Osteoblast (primary cell): ENCODE data around the gene FAN1. TPM values are rescaled to one million over a fixed set of nuclear protein-coding genes. Genes with fewer than 3 reads are reported as not detected.

Experiments
- DNase-seq: peaks from one replicate; pipeline ENCODE4 v3.0.0; 2011; ENCODE audit warnings: low spot score, mixed read lengths; ENCODE audit not compliant: insufficient read length; ENCODE audit errors: missing footprints
- H2AFZ ChIP-seq: 2 replicates; pipeline ENCODE4 v1.6.0; 2011; ENCODE audit warnings: mild to moderate bottlenecking, low read length
- H3K27ac ChIP-seq: 2 replicates; pipeline ENCODE4 v1.5.1; 2011; ENCODE audit warnings: mild to moderate bottlenecking, low read depth, low read length, moderate library complexity
- H3K27me3 ChIP-seq: 2 replicates; pipeline ENCODE4 v1.6.0; 2012; ENCODE audit warnings: mild to moderate bottlenecking, control low read depth, inconsistent platforms, low read length, moderate library complexity; ENCODE audit not compliant: insufficient read depth
- H3K36me3 ChIP-seq: 2 replicates; pipeline ENCODE4 v1.5.1; 2011; ENCODE audit warnings: mild to moderate bottlenecking, low read length, control low read depth, moderate library complexity; ENCODE audit not compliant: insufficient read depth
- H3K4me1 ChIP-seq: 2 replicates; pipeline ENCODE4 v1.5.1; 2011; ENCODE audit warnings: mild to moderate bottlenecking, low read length, control low read depth, moderate library complexity; ENCODE audit not compliant: insufficient read depth
- H3K4me2 ChIP-seq: 2 replicates; pipeline ENCODE4 v1.6.0; 2011; ENCODE audit warnings: mild to moderate bottlenecking, low read length; ENCODE audit not compliant: insufficient read depth
- H3K4me3 ChIP-seq: fragments of 200-600 bp; sonication (generic); 3 replicates; pipeline ENCODE4 v1.5.1; 2012; ENCODE audit warnings: mild to moderate bottlenecking, low read length, inconsistent platforms; ENCODE audit not compliant: insufficient read depth
- H3K79me2 ChIP-seq: 2 replicates; pipeline ENCODE4 v1.6.0; 2012; ENCODE audit warnings: mild to moderate bottlenecking, low read length, control low read depth, inconsistent platforms; ENCODE audit not compliant: insufficient read depth
- H3K9me3 ChIP-seq: 2 replicates; pipeline ENCODE4 v1.5.1; 2011; ENCODE audit warnings: low read depth, low read length, control low read depth
- H4K20me1 ChIP-seq: 2 replicates; pipeline ENCODE4 v1.6.0; 2012; ENCODE audit warnings: mild to moderate bottlenecking, low read length, control low read depth; ENCODE audit not compliant: insufficient read depth
- CTCF ChIP-seq: IDR thresholded peaks from 2 replicates; pipeline ENCODE4 v1.5.1; 2011; ENCODE audit warnings: mild to moderate bottlenecking, low read depth, low read length, moderate library complexity; ENCODE audit errors: extremely low read depth
- total RNA-seq: library from RNA; depleted of rRNA; stranded (reverse); fragments of >200 nt; gene quantifications from 2 replicates; pipeline ENCODE4 v1.2.3, GENCODE V29; 2012

The FAN1 gene
- total RNA-seq, 1 donor, result 16.3 TPM

- H2AFZ ChIP-seq, result no peak overlapping the region
- no peak overlapping the region for H3K4me3 ChIP-seq
- no peaks in the 10 kb centered on the region for H4K20me1 ChIP-seq
- H3K4me2 ChIP-seq, result no peak overlapping the region
- no peaks in the 10 kb centered on the region for H3K9me3 ChIP-seq
- TF ChIP-seq CTCF, result no peak
- H3K27me3 ChIP-seq, result no peaks in the 10 kb centered on the region
- peak overlapping the region; percentile 52 for H3K27ac ChIP-seq
- peaks cover 22% of the 10 kb centered on the region for H3K4me1 ChIP-seq
- peaks cover 51% of the 10 kb centered on the region for H3K36me3 ChIP-seq
- H3K79me2 ChIP-seq, result no peaks in the 10 kb centered on the region
- no peak for DNase-seq
These were observed 51.0 kb downstream of the FAN1 start for GRCh38 chr15:30954674-30955073.

GRCh38 chr15:30956216-30957124 lies 52.8 kb downstream of the FAN1 start:
- Histone ChIP-seq H3K4me3 (no peak overlapping the region), H3K27me3 (no peaks in the 10 kb centered on the region), H4K20me1 (no peaks in the 10 kb centered on the region), H3K4me1 (peaks cover 22% of the 10 kb centered on the region), H3K4me2 (peak overlapping the region; percentile 7), H2AFZ (no peak overlapping the region), H3K36me3 (peaks cover 54% of the 10 kb centered on the region), H3K79me2 (no peaks in the 10 kb centered on the region), H3K9me3 (no peaks in the 10 kb centered on the region), H3K27ac (peak overlapping the region; percentile 24)
- no peak for TF ChIP-seq CTCF
- DNase-seq, result peak; percentile 22

GRCh38 chr15:30958219-30958618 lies 54.5 kb downstream of the FAN1 start:
- H3K36me3 ChIP-seq, result peaks cover 44% of the 10 kb centered on the region
- no peaks in the 10 kb centered on the region for H3K79me2 ChIP-seq
- TF ChIP-seq CTCF, result no peak
- H3K9me3 ChIP-seq, result no peaks in the 10 kb centered on the region
- no peak overlapping the region for H3K27ac ChIP-seq
- H3K4me1 ChIP-seq, result peaks cover 22% of the 10 kb centered on the region
- no peak overlapping the region for H3K4me2 ChIP-seq
- no peaks in the 10 kb centered on the region for H3K27me3 ChIP-seq
- H3K4me3 ChIP-seq, result no peak overlapping the region
- no peak overlapping the region for H2AFZ ChIP-seq
- H4K20me1 ChIP-seq, result no peaks in the 10 kb centered on the region
- peak; percentile 46 for DNase-seq

- H3K4me2 ChIP-seq, result no peak overlapping the region
- H3K79me2 ChIP-seq, result no peaks in the 10 kb centered on the region
- H4K20me1 ChIP-seq, result no peaks in the 10 kb centered on the region
- no peak for TF ChIP-seq CTCF
- H3K27ac ChIP-seq, result no peak overlapping the region
- H3K36me3 ChIP-seq, result peaks cover 52% of the 10 kb centered on the region
- H3K4me1 ChIP-seq, result no peaks in the 10 kb centered on the region
- no peaks in the 10 kb centered on the region for H3K27me3 ChIP-seq
- no peaks in the 10 kb centered on the region for H3K9me3 ChIP-seq
- no peak overlapping the region for H2AFZ ChIP-seq
- no peak for DNase-seq
- H3K4me3 ChIP-seq, result no peak overlapping the region
These were observed 58.4 kb downstream of the FAN1 start for GRCh38 chr15:30962079-30962478.
